Hippocampal formation (tissue), 2 donors: Measurements from ENCODE around the gene ZNF768.

Source experiments
- DNase-seq, 2 donors: peaks; one replicate each; lab custom pipeline; 2025; lab: John Stamatoyannopoulos, UW

ZNF768 gene

GRCh38 chr16:30526137-30526822 is at the start of gene ZNF768:
Gene ZNF768 (minus strand): TSS chr16:30526566. CDS start chr16:30526413, 153 bp downstream.
- peak in 1 of 2 donors; percentile 61 for DNase-seq

GRCh38 chr16:30574678-30575077 is 48.3 kb upstream of the ZNF768 start:
- no peak for DNase-seq

GRCh38 chr16:30571445-30572322 is 45.3 kb upstream of the ZNF768 start, which contains the start of gene ZNF688:
Gene ZNF688 (minus strand): TSS chr16:30571714. CDS start chr16:30571629, 85 bp downstream.
- peak; percentile 94 to 99 for DNase-seq

GRCh38 chr16:30570636-30571444 is 44.5 kb upstream of the ZNF768 start:
- DNase-seq = peak; percentile 13 to 57

- DNase-seq = no peak
Observed at GRCh38 chr16:30569746-30570635, 43.6 kb upstream of the ZNF768 start.

- no peak for DNase-seq
Observed at GRCh38 chr16:30569281-30569680, 42.9 kb upstream of the ZNF768 start.

DNA sequence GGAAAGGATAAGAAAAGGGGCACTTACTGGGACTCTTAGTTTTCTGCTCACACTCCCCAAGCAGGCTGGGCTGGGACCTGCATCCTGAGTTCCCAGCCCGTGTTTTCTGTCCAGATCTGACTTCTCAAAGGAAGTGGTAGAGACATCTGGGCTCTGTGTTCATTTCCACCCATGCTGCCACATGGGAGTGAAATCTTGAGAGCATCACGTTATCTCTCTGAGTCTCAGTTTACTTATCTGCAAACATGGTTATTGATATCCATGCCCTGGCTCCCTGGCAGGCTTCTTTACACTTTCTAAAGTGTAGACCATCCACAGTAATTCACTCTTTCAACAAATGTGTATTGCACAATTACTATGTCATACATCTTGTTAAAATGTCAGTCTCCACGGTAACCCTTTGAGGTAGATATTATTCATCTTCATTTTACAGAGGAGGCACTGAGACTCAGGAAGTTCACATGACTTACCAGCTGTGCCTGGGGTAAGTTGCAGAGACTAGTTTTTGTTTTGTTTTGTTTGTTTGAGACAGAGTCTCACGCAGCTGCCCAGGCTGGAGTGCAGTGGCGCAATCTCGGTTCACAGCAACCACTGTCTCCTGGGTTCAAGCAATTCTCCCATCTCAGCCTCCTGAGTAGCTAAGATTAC is 41.7 kb upstream of the ZNF768 start:
- no peak for DNase-seq

DNA sequence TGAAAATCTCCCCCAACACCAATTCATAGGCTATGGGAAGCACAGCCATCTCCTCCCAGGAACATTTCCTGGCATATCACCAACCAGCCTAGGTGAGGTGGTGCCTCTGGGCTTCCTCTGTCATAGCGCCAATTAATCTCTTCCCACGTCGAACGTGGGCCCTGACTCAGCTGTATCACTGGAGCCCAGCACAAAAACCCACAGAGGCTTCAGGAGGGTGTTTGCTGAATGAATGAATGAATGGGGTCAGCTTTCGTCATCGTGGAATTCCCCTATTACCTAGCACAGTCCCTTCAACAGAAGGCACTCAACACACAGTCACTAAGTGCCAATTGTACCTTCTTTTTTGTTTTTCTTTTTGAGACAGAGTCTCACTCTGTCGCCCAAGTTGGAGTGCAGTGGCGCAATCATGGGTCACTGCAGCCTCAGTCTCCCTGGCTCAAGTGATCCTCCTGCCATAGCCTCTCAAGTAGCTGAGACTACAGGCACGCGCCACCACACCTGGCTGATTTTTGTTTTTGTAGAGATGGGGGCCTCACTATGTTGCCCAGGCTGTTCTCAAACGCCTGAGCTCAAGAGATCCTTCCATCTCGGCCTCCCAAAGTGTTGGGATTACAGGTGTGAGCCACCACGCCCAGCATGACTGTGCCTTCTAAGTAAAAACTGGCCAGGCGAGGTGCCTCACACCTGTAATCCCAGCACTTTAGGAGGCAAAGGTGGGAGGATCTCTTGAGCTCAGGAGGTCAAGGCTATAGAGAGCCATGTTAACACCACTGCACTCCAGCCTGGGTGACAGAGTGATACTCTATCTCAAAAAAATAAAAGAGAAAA is 41.0 kb upstream of the ZNF768 start:
- DNase-seq = no peak

- no peak for DNase-seq
Observed at GRCh38 chr16:30566531-30566930, 40.2 kb upstream of the ZNF768 start.

DNA sequence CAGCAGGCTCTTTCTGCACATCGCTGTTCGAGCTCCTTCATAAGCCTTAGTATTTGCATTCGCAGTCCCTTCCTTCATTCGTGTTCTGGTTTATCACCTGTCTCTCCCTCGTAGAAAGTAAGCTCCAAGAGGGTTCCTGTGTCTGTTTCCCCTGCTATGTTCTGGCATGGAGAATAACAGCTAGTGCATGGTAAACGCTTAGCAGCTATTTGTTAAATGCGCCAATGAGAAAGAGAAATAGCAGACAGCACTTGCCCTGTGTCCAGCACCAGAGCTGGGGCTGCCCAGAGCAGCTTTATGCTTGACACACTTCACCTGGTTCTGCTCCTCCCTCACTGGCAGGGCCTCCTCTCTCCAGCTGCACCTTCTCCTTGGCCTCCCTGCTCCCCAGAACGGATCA is 39.6 kb upstream of the ZNF768 start:
- no peak for DNase-seq

DNA sequence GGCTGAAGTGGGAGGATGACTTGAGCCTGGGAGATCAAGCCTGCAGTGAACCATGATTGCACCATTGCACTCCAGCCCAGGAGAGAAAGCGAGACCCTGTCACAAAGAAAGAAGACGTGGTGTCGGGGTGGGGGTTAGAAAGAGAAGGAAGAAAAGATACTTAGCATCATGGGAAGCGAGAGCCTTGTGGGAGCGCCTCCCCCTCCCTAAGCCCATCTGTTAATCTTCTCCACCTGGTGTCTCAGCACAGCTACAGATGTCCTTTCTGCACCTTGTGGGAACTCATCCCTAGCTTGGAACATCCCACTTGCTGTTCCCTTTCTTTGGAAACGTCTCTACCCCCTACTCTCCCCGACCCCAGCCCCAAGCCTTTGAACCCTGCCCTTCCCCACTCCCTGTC is 39.2 kb upstream of the ZNF768 start:
- no peak for DNase-seq

GRCh38 chr16:30562021-30562420 is 35.7 kb upstream of the ZNF768 start:
- DNase-seq = no peak

DNA sequence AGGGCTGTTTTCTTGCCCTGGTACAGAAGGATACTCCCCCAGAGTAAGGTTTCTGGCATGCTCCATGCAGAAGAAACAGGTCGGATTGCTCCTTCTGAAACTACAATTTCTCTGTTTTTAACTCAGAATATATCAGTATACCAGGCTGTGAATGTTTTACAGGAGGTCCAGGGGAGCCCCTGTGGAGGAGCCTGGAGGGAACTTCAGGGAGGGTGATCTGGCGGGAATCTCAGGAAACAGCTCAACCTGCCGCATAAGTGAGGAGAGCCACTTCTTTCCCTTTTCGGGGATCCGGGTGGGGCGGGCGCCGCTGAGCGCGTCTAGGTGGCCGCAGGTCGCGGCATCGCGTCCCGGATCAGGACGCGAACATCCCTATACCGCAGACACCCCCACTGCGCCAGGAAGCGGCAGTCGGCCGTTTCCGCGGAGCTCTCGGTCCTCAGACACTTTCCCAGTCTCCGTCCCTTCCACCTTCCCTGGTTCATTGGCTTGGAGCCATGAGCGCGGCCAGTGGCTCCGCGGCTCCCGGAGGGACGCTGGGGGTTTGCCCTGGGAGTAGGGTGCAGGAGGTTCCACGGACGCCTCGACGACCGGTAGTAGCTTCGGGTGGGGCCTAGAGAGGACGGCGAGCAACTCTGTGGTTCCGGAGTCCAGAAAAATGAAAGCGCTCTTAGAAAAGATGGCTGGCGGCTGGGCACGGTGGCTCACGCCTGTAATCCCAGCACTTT is 34.9 kb upstream of the ZNF768 start:
- no peak for DNase-seq

DNA sequence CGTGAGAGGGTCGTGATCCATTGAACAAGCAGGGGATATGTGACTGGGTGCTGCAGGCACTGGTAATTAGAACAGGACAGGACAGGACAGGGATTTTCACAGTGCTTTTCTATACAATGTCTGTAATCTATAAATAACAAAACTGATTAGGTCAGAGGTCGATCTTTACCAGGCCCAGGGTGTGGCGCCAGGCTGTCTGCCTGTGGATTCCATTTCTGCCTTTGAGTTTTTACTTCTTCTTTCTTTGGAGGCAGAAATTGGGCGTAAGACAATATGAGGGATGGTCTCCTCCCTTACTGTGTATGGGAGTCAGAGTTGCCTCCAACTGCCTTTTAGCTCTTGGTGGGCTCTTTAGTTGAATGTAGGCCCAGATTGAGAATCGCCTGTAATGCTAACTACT is 33.3 kb upstream of the ZNF768 start:
- DNase-seq = no peak

DNA sequence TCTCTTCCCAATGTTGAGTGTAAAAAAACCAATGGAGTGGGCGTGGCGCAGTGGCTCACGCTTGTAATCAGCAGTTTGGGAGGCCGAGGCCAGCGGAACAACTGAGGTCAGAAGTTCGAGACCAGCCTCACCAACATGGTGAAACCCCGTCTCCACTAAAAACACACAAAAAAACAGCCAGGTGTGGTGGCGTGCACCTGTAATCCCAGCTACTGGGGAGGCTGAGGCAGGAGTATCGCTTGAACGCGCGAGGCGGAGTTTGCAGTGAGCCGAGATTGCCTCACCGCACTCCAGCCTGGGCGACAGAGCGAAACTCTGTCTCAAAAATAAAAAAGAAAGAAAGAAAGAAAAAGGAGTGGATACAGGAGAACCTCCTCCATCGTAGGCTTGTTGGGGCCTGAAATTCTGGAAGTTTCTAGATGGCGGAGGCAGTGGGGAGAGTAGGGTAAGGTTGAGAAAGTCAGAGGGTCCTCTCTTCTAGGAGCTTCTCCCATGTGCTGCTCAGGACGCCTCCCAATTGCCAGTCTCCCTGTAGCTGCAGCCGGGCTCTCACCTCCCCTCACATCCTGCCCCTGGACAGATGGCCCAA is 32.5 kb upstream of the ZNF768 start:
- no peak for DNase-seq

- peak; percentile 97 to 98 for DNase-seq
Observed at GRCh38 chr16:30557957-30558788, 31.8 kb upstream of the ZNF768 start, which contains the start of gene ZNF764. Gene ZNF764 (minus strand): TSS chr16:30558374. CDS start chr16:30558182, 192 bp downstream.

DNA sequence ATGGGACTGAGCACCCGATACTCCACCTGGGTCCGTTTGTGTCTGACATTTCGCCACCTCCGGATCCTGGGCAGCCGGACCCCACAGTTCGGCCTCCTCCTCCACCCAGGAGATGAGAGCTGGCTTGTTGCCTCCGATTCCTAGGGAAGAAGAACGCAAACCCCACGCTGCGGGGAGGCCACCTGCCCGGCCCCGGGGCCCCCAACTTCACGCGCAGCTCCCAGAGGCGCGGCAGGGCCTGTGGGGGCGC is 31.3 kb upstream of the ZNF768 start:
- no peak for DNase-seq

DNA sequence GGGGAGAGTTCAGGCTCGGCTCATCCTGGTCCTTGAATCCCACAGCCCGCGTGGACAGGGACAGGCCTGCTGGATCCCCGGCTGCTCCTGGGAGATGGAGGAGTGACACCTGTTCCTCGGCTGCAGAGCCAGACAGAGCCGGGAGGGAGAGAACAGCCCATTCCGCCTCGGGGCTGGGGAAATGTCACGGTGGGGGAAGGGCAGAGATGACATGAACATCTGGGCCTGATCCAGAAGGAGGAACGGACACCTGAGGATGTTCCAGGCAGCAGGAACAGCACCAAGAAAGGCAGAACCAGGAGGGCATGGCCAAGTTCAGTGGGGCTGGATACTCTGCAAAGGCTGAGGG is 29.7 kb upstream of the ZNF768 start:
- no peak for DNase-seq
